Lower leg skin (tissue), 3 donors: ENCODE results near the gene FTSJ3.

Source experiments
- CTCF ChIP-seq, 3 donors: fragments of 450-650 bp; IDR thresholded peaks; one replicate each; pipeline ENCODE4 v1.5.1; 2016; ENCODE audit warnings: antibody characterized with exemption in 3 of 3, mild to moderate bottlenecking in 3 of 3, moderate library complexity in 2 of 3
- POLR2A ChIP-seq, 2 donors: fragments of 450-650 bp; IDR thresholded peaks; one replicate each; pipeline ENCODE4 v1.6.1; 2016 to 2017; ENCODE audit warnings: antibody characterized with exemption in 2 of 2, mild to moderate bottlenecking in 1 of 2, moderate library complexity in 1 of 2

GRCh38 chr17:63830904-63831491, 3.5 kb upstream of the FTSJ3 start:
- no peak for TF ChIP-seq CTCF (IDR thresholded peaks at IDR 0.05)
- no peak for TF ChIP-seq POLR2A (IDR thresholded peaks at IDR 0.05)
